OCI-LY7 (cell line): ENCODE results near the gene LPXN. TPM values are rescaled to one million over a fixed set of nuclear protein-coding genes. Genes with fewer than 3 reads are reported as not detected.

Experiments used
- BruUV-seq: library from RNA; stranded (reverse); fragments of 400-500 nt; replicated peaks from 2 replicates; lab custom pipeline; 2021; lab: Mats Ljungman, UMichigan
- CTCF ChIA-PET: fragments of 300-600 bp; sonication (Branson Sonifier 250); formaldehyde crosslinking; loops from one replicate; lab custom pipeline; 2022; ENCODE audit warnings: antibody characterized with exemption; ENCODE audit not compliant: unreplicated experiment; lab: Charles Lee
- POLR2A ChIA-PET: fragments of 300-600 bp; sonication (Branson Sonifier 250); formaldehyde crosslinking; loops from one replicate; lab custom pipeline; 2022; ENCODE audit warnings: antibody characterized with exemption; lab: Charles Lee
- DNase-seq: peaks from one replicate; pipeline ENCODE4 v3.0.0-alpha.2; 2015; ENCODE audit warnings: low spot score
- H2AFZ ChIP-seq: fragments of 200-600 bp; sonication (generic), shearing (Covaris generic); 2 replicates; pipeline ENCODE4 v1.6.1; 2014; ENCODE audit warnings: mild to moderate bottlenecking, antibody characterized with exemption, low read length, moderate library complexity
- H3K27ac ChIP-seq: fragments of 200-600 bp; sonication (generic); 2 replicates; pipeline ENCODE4 v1.5.1; 2014; ENCODE audit warnings: mixed run types, low read depth, mild to moderate bottlenecking, moderate library complexity, low read length, inconsistent platforms; ENCODE audit not compliant: poor library complexity, severe bottlenecking
- H3K36me3 ChIP-seq: fragments of 200-600 bp; sonication (generic); 2 replicates; pipeline ENCODE4 v1.6.1; 2014; ENCODE audit warnings: mild to moderate bottlenecking, antibody characterized with exemption, low read length, moderate library complexity, mixed read lengths; ENCODE audit not compliant: insufficient read depth
- H3K4me1 ChIP-seq: fragments of 200-600 bp; sonication (generic); 2 replicates; pipeline ENCODE4 v1.5.1; 2014; ENCODE audit warnings: mild to moderate bottlenecking, low read length; ENCODE audit not compliant: insufficient read depth, poor library complexity, severe bottlenecking
- H3K4me2 ChIP-seq: fragments of 200-600 bp; sonication (generic); 2 replicates; pipeline ENCODE4 v1.6.1; 2014; ENCODE audit warnings: mild to moderate bottlenecking, low read length
- H3K4me3 ChIP-seq: fragments of 200-600 bp; sonication (generic); 2 replicates; pipeline ENCODE4 v1.5.1; 2014; ENCODE audit warnings: mild to moderate bottlenecking, low read depth, low read length; ENCODE audit not compliant: poor library complexity, severe bottlenecking
- H3K79me2 ChIP-seq: fragments of 200-600 bp; sonication (generic); 2 replicates; pipeline ENCODE4 v1.6.1; 2016; ENCODE audit warnings: low read depth, mild to moderate bottlenecking, low read length, moderate library complexity, mixed read lengths; ENCODE audit not compliant: insufficient read depth
- H3K9me2 ChIP-seq: fragments of 200-600 bp; sonication (generic); 2 replicates; pipeline ENCODE4 v1.6.1; 2016; ENCODE audit warnings: mild to moderate bottlenecking, low read length, mixed read lengths; ENCODE audit not compliant: insufficient read depth
- H3K9me3 ChIP-seq: fragments of 200-600 bp; sonication (generic); 2 replicates; pipeline ENCODE4 v1.6.1; 2014; ENCODE audit warnings: mild to moderate bottlenecking, mixed run types, low read length, mixed read lengths
- H4K20me1 ChIP-seq: fragments of 200-600 bp; sonication (generic); 2 replicates; pipeline ENCODE4 v1.6.1; 2014; ENCODE audit warnings: mild to moderate bottlenecking, antibody characterized with exemption, low read length, moderate library complexity, mixed read lengths; ENCODE audit not compliant: insufficient read depth
- EZH2phosphoT487 ChIP-seq: fragments of 200-600 bp; sonication (generic); IDR thresholded peaks from 2 replicates; pipeline ENCODE4 v1.6.1; 2018; ENCODE audit warnings: low read depth, borderline replicate concordance, mild to moderate bottlenecking, mixed run types, antibody characterized with exemption, low read length, moderate library complexity, mixed read lengths
- intact Hi-C: fragments of 100-400 bp; cut with micrococcal nuclease; formaldehyde crosslinking; loops from one replicate; pipeline ENCODE4 v1.10.0; 2022; ENCODE audit not compliant: unreplicated experiment
- total RNA-seq, 2 experiments: library from RNA; depleted of rRNA in 1 of 2; stranded (reverse); fragments of >200 nt in 1 of 2; shearing (Covaris generic) in 1 of 2; gene quantifications; 2 replicates each; pipeline ENCODE4 v1.2.3, GENCODE V29; 2014 to 2022
- TF ChIP-seq, protein P1 (sequence below): fragments of 200-600 bp; sonication (generic); conservative IDR thresholded peaks from 2 replicates; pipeline ENCODE4 v1.5.1; 2014; ENCODE audit warnings: mild to moderate bottlenecking, antibody characterized with exemption, low read length, moderate library complexity, mixed read lengths

LPXN gene
- total RNA-seq, 2 experiments from 2014 or later: 79.3 to 130 TPM

- POLR2A ChIA-PET: interaction anchor here (0.6 to 2.4 kb wide), 10 partner anchors 10 to 501 kb away, joined by 3 to 12 read pairs (median 4); no protein-coding TSS in a partner anchor
- Histone ChIP-seq H3K4me3 (no peak overlapping the region), H3K4me1 (peaks cover 26% of the 10 kb centered on the region), H3K4me2 (no peak overlapping the region), H3K9me3 (no peaks in the 10 kb centered on the region), H4K20me1 (0 out of 2 replicates have a peak, but pooled peaks cover 4% of the 10 kb centered on the region), H3K79me2 (peaks cover 81% of the 10 kb centered on the region), H3K36me3 (peaks cover 85% of the 10 kb centered on the region), H3K27ac (no peak overlapping the region), H2AFZ (no peak overlapping the region), H3K9me2 (no peaks in the 10 kb centered on the region)
- TF ChIP-seq EZH2phosphoT487: no peak
- TF ChIP-seq, protein P1, sequence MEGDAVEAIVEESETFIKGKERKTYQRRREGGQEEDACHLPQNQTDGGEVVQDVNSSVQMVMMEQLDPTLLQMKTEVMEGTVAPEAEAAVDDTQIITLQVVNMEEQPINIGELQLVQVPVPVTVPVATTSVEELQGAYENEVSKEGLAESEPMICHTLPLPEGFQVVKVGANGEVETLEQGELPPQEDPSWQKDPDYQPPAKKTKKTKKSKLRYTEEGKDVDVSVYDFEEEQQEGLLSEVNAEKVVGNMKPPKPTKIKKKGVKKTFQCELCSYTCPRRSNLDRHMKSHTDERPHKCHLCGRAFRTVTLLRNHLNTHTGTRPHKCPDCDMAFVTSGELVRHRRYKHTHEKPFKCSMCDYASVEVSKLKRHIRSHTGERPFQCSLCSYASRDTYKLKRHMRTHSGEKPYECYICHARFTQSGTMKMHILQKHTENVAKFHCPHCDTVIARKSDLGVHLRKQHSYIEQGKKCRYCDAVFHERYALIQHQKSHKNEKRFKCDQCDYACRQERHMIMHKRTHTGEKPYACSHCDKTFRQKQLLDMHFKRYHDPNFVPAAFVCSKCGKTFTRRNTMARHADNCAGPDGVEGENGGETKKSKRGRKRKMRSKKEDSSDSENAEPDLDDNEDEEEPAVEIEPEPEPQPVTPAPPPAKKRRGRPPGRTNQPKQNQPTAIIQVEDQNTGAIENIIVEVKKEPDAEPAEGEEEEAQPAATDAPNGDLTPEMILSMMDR: no peak
- CTCF ChIA-PET: no interaction called here
- no peak for DNase-seq
- intact Hi-C loops: no loop called here
- no TSS peak for BruUV-seq
These were observed 31.5 kb upstream of the LPXN start for GRCh38 chr11:58606930-58607714.

GRCh38 chr11:58600510-58600909, 24.9 kb upstream of the LPXN start:
- CTCF ChIA-PET: no interaction called here
- intact Hi-C loops: no loop called here
- no TSS peak for BruUV-seq
- Histone ChIP-seq H4K20me1 (peaks cover 20% of the 10 kb centered on the region), H3K9me3 (no peaks in the 10 kb centered on the region), H2AFZ (no peak overlapping the region), H3K36me3 (peaks cover 97% of the 10 kb centered on the region), H3K9me2 (no peaks in the 10 kb centered on the region), H3K79me2 (peaks cover 100% of the 10 kb centered on the region), H3K4me2 (no peak overlapping the region), H3K4me3 (no peak overlapping the region), H3K4me1 (peaks cover 6% of the 10 kb centered on the region), H3K27ac (no peak overlapping the region)
- TF ChIP-seq, protein P1: no peak
- TF ChIP-seq EZH2phosphoT487: no peak
- no peak for DNase-seq
- POLR2A ChIA-PET: no interaction called here
